HG03097 (cell line): Measurements from ENCODE around the gene SLC49A3.
"Not testable (repeated sequence)": the region's sequence is repeated elsewhere in the genome, so short reads cannot be mapped to it uniquely, and the experiment has no call there.

Source experiments
- ATAC-seq: cut with Tn5 transposase; IDR thresholded peaks from one replicate; pipeline ENCODE4 v1.9.1; 2021; ENCODE audit not compliant: unreplicated experiment, low FRiP score

The SLC49A3 gene

DNA sequence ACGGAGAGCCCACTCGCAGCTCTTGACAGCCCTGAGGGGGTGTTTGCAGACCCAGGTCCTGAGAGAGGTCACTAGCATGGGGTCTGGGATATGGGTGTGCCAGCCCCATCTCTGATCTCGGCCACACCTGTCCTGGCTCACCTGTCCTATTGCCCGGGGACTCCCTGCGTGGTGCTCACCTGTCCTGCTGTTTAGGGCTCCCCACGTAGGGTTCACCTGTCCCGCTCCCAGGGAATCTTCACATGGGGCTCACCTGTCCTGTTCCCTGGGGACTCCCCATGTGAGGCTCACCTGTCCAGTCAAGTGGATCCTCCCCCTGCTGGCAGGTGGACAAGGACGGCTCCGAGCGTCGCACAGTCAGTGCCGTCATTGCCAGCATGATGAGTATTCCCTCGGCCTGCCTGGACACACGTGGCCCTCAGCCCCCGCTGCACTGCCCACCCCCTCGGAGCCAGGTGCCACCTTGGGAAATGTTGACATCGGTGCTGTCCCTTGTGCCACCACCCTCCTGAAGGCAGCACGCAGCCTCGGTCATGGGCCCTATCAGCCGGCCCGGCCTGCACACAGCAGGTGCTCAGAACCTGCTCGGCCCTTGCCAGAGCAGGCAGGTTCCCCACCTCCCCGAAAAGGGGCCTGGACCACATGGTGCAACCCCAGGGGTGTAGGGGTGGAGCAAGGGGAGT, 6.3 kb downstream of the SLC49A3 start:
- ATAC-seq = no peak

DNA sequence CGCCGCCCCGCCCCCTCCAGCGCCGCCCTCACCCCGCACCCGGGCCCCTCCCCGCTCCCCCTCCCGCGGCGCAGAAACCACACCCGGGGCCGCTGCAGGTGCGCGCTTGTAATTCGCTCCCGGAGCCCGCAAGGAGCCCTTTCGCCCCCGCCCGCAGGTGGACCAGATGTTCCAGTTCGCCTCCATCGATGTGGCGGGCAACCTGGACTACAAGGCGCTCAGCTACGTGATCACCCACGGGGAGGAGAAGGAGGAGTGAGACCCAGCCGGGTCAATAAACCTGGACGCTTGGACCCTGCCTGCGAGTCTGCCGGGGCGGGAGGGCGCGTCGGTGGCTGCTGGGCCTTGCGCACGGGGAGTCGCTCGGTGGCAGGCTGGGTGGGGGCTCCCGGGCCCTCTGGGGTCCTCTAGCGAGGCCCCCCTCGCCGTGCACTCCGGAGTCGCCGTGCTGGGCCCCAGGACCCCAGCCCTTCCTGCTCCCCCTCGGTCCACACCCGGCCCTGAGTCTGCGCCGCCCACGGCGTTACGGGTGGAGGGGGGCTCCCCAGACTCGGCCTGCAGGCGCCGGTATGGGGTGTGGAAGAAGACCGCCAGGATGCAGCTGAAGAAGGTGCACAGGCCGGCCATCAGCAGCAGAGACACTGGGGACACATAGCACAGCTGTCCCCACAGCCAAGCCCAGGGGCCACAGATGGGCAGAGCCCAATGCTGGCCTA, 7.1 kb downstream of the SLC49A3 start:
- no peak for ATAC-seq

DNA sequence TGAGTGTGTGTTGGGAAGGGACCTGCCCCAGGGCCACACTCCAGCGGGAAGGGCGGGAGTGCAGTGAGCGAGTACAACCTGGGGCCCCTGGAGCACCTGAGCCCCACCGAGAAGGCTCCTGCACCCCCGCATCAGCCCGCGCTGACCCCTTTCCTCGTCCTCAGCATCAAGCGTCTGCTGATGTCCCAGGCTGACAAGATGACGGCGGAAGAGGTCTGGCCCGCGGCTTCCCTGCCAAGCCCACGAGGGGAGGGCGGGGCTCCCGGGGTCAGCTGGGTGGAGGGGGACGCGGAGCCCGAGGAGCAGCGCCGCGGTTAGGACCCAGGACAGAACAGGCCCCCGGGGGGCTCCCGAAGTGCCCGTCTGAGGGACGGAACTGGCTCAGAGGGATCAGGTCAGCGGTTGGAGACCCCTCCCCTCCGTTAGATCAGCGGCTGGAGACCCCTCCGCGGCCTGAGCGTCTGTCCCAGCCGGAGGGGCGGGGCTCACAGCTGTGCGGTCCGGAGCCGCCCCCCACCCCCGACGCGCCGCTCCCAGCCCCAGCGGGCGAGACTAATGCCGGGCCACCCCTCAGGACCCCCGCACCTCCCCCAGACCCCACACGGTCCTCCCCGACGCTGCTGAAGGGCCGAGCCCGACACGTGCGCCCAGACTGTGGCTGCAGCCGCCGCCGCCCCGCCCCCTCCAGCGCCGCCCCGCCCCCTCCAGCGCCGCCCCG, 7.9 kb downstream of the SLC49A3 start:
- ATAC-seq = no peak

DNA sequence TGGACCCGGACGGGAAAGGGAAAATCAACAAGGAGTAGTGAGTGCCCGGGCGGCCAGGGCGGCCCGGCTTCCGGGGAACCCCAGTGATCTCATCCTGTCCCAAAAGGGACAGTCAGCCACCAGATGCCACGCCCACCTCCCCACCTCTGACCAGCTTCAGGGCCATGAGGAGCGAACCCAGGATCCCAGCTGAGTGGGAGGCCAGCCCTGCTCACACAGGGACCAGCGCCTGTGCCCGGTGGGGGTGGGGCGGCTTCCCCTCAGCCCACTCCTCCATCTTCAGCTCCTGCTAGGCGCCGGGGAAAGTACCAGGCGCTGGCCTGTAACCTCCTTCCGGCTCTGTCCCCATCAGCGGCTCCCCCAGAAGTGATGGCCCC, 8.4 kb downstream of the SLC49A3 start:
- no peak for ATAC-seq

DNA sequence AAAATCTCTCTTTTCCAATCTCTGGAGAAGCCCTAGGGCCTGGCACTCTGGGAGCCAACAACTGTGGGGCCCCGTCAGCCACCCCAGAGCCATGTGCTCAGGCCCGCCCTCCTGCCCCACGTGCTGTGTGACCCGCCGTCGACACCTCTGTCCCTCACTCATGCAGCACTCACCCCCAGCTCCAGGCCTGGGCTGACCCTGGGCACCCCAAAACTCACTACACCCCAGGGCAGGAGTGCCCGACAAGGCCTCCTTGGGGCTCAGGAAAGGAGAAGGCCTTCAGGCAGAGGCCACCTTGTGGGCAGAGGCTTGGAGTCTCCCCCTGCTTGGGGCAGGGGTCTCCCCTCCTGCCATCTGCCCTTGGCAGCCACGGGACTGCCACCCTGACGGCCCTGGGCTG, 8.9 kb downstream of the SLC49A3 start:
- no peak for ATAC-seq

DNA sequence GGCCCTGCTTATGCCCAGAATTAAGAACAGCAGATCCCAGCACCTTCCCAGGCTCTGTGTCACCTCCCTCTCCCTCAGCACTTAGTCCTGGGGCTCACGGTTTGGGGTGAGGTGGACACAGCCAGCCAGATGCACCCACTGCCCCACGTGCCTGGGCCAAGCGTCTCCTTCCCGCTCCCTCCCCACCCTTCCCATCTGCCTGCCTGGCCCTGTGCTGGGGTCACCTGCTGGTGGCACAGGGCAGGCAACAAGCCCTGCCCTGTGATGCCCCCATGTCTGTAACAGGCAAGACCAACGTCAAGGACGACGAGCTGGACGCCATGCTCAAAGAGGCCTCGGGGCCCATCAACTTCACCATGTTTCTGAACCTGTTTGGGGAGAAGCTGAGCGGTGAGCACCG, 9.3 kb downstream of the SLC49A3 start:
- no peak for ATAC-seq

DNA sequence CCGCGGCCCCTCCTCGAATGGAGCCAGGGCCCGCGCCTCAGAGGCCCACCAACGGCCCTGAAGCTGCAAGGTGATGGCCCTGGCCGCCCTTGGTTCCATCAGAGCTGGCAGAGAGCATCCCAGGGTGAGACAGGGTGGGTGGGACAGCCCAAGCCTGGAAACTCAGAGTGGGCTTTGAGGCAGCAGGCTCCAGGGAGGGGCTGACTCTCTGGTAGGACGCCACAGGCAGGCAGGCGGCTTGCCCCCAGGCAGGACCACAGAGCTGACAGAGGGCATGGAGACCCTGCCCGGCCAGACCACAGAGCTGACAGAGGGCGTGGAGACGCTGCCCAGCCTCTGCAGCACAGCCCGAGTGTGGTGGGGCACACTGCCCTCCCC, 9.9 kb downstream of the SLC49A3 start:
- ATAC-seq = no peak

DNA sequence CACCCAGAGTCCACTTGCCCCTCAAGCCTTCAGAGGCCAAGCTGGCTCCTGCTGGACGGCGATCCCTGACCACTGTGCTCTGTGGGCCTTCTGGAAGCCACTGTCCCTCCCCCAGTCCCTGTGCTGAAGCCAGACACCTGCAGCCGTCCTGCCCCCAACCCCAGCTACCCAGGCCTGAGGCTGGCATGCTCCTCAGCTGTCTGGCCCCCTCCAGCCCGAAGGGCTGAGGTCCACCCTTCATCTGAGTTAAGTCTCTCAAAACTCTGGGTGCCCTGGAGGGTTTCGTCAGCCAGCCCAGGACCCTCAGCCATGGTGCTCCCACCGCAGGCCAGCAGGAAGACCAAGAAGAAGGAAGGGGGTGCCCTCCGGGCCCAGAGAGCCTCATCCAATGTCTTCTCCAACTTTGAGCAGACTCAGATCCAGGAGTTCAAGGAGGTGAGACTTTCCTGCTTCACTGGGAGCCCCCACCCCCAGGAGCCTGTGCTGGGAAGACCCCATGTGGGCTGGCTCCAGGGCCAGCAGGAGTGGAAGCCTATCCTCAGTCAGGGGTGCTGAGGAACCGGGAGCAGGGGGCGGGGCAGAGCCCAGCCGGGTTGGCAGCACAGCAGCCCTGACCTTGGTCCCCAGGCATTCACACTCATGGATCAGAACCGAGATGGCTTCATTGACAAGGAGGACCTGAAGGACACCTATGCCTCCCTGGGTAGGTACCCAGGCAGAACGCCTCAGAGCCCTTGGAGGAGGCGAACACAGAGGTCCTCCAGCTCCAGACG, 10.4 kb downstream of the SLC49A3 start:
- no peak for ATAC-seq

DNA sequence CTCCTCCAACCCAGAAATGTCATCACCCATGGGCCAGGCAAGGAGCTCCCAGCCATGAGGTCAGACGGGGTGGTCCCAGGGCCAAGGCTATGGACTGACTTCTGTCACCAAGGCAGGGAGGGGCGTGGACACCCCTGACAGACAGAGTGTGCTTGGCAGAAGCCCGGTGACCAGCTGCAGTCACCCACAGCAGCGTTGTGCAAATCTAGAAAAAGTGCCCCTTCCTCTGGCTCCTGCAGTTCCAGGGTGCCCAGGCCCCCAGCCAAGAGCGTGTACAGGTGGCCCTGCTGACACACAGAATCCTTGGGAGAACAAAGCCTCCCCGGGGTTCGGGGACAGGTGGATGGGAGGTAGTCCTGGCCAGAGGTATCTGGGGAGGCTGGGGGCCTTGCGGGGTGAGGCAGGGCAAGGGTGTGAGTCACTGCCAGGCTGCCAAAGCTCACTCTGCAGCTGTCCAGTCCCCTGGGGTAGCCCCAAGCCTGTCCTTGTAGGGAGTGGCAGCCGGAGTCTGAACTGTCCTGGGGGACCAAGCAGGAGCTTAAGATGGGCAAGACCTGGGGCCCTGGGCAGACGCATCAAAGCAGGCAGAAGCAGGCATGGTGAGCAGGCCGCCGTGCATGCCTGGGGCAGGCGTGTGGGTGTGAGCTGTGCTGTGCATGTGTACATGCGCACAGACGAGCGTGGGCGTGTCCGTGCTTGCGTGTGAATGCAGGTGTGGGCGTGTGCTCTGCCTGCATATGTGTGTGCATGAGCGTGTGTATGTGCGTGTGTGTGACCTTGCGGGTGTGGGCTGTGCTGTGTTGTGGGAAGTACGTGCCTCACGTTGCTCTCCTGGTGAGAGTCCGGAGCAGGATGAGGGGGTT, 11.3 kb downstream of the SLC49A3 start:
- no peak for ATAC-seq

DNA sequence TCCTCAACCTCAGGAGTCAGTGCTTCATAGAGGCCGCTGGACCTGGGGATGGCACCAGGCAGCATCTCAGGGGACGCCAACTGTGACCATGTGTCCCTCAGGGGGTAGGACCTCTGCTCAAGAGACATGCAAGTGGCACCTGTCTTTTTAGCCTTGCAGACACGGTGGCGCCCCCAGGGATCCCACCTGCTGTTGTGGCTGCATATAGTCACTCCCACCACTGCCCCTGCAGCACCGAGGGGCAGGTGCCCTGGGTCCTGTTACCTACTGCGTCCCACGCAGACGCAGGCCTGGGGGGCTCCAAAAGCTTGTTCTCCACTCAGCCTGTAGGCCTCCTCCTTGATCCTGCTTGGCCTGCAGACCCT, 12.1 kb downstream of the SLC49A3 start:
- no peak for ATAC-seq

DNA sequence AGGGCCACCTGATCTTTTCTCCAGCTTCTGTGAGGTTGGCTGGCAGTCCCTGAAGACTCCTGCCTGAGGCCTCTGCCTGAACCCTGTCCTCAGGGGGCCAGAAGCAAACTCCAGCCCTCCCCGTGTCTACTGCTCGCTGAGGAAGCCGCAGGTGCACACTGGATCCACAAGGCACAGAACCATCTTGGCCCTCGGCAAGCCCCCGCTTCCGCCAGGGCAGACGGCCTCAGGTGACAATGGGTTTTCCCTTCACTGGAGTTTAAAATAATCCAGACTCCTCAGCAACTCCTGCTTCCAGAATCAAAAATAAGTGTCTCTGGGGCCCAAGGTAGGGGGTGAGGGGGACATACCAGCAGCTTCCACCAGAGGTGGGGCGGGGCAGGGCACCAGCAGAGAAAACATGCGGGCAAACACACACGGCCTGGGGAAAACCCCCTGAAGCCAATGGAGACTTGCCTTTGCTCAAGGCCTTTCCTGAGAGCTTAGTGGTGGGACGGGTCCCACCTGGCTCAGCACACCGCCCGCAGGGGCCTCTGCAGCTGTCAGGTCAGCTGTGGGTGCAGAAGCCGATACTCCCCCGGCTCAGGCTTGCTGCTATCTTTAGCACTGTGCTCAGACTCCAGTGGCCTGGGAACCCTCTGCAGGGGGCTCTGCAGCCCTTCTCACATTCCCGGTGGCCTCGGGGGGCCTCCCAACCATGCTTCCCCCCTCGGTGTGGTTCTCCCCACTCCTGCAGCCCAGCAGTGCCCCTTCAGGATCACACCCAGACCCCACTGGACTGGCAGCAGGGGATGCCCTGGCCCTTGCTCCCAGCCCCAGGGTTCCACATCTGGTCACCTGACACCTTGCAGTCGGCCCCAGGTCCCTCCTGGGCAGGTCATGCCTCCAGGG, 12.7 kb downstream of the SLC49A3 start:
- no peak for ATAC-seq

DNA sequence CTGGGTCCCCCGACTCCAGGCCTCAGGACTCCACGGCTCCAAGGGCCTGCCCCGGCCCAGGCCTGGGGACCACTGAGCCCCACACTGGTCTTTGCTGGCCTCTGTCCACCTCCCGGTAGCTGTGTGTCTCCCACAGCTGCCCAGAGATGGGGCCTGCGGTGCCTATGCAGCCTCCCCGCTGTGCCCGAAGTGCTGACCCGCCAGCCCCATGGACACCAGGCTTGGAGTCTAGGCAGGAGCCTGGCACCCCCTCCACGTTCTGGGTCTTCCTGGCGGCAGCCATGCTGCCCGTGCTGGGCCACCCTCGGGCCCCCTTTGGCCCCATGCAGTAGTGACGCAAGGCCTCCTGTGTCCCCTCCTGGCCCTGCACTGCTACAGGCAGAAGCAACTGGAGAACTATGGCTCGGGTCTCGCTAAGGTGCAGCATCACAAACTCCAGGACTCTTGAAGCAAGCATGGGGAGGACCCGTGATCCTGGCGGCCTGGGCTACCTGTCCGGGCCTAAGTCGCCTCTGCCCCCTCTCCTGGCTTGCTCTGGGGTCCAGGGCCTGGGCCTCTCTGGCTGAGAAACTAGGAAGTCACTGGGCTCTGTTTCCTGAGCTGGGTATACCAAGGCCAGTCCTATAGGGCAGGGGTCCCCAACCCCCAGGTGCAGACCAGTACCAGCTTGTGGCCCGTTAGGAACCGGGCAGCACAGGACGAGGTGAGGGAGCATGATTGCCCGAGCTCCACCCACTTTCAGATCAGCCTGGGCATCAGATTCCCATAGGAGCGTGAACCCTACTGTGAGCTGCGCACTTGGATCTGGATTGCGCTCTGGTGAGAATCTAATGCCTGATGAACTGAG, 13.7 kb downstream of the SLC49A3 start:
- peak; percentile 2 for ATAC-seq

DNA sequence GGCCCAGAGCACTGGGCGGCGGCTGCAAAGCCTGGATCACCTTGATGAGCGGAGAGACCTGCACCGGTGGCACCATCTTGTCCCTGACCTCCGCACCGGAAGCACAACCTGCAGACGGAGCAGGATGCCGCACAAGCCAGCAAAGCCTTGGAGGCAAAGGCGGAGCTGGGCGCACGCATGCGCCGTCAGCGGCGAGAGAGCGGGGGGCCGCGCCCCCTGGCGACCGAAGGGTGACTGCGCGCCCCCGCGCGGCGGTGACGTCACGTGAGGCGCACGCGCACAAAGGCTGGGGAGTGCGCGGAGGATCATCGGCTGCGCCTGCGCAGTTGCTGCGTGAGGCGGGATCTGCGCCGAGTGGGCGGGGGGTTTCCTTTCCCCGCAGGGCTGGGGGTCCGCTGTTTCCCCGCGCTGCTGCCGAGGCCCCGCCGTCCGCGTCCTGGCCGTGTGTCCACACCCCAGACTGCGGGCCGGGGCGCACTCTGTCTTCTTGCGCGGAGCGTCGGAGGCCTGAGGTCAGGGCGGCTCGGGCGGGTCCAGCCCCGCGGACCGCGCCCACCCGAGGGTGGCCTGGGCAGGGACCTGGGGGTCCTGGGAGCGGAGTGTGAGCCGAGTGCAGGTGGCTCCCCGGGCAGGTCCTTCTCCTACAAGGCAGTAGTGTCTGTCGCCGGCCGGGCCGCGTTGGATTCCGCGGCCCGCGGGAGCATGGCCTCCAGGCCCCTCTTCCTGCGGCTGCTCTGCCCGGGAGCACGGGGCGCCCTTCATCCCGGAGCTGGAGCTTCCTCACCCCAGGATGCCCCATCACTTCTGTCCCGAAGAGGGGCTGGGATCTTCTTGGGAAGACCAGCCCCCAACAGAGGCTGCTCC, 14.5 kb downstream of the SLC49A3 start, which contains the start of the genes ATP5ME and MYL5:
TSS of gene ATP5ME (minus strand) at position 105 of the 864 bp plus-strand sequence. CDS start at position 76, 29 bp downstream.
TSS of gene MYL5 (plus strand) at position 371 of the 864 bp plus-strand sequence. CDS start 3,485 bp downstream, outside the sequence.
- ATAC-seq = peak; percentile 85

DNA sequence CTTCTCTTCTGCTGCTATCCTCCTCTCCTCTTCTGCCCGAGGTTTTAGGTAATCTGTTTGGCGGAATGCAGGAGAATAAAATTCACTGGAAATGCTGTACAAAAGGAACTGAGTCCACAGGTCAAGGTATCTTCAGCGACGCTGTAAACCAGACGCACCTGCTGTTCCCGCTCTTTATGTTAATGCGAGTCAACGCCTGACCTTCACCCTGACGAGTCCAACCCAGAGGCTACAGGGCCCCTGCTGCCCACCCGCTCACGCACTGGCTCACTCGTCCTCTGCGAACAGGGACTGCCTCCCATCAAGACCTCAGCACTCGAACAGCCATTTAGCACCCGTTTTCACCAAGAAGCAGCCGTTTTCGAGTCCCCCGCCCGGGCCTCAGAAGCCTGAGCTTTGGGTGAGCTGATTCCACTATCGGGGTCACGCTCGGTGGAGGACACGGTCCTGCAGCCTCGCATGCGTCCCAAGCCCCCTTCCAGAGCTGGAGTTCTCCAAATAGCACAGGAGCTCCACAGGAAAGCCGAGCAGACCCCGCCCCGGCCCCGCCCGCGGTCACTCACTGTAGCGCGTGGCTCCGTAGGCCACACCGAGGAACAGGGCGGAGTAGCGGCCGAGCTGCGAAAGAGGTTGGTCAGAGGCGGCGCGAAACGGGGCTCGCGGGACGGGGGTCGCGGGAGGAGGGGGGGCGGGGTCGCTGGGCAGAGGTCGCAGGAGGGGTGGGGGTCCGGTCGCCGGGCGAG, 15.4 kb downstream of the SLC49A3 start:
- ATAC-seq = no peak

DNA sequence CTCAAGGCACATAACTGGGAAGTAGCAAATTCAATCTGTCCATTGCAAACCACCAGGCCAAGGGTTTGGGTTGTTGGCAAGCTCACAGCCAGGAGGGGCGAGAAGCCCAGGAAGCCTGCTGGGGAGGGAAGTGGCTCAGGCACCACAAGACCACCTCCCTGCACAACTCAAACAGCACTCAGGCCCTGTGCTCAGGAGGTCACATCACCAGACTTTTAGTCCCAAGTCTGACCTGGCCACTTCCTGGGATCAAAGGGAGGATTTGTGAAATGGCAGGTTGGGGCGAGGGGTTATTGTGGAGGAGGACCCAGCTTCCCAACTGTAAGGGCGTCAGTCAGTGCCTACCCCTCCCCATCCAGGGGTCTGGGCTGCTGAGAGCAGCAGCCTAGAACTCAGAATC, 17.2 kb downstream of the SLC49A3 start:
- ATAC-seq = no peak

DNA sequence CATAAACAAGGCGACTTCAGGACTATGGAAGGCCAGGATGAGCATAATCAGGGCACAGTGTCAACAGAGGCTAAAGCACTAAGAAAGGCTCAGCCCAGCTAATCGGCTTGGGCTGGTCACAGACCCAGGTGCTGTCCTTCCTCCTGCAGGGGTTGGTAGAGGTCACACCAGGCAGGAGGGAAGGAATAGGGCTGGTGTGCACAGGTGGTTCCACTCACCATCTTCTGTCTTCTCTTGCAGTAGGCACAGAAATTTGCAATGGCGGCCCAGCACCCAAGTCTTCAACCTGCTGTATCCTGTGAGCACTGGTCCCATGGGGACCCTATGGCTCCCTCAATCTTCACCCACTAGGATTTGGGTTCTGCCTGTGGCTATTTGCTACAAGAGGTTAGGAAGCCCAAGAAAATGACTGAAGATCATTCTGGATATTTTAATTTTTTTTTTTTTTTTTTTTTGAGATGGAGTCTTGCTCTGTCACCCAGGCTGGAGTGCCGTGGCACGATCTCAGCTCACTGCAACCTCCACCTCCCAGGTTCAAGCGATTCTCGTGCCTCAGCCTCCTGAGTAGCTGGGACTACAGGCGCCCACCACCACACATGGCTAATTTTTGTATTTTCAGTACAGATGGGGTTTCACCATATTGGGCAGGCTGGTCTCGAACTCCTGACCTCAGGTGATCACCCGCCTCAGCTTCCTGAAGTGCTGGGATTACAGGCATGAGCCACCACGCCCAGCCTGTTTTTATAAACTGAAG, 19.0 kb downstream of the SLC49A3 start:
- not testable (repeated sequence) for ATAC-seq
